Vein endothelial cell (primary cell): Measurements from ENCODE around the gene GRK2. TPM values are rescaled to one million over a fixed set of nuclear protein-coding genes. Genes with fewer than 3 reads are reported as not detected.

Experiments used
- total RNA-seq: library from RNA; depleted of rRNA; stranded (reverse); fragments of >200 nt; gene quantifications from 2 replicates; pipeline ENCODE4 v1.2.3, GENCODE V29; 2012

The GRK2 gene
- total RNA-seq = 40.5 and 46.1 TPM in 2 replicates

GRCh38 chr11:67266449-67267187, at the start of gene GRK2:
Gene GRK2 (plus strand): TSS chr11:67266473. CDS start chr11:67266700, 227 bp downstream.

GRCh38 chr11:67289226-67289650, 23.0 kb downstream of the GRK2 start, which contains the start of gene ANKRD13D:
Gene ANKRD13D (plus strand): TSS chr11:67289303. CDS start chr11:67289461, 158 bp downstream.

GRCh38 chr11:67303132-67303834, 37.0 kb downstream of the GRK2 start, which contains the start of gene SSH3:
Gene SSH3 (plus strand): TSS chr11:67303530. CDS start chr11:67303626, 96 bp downstream.

Other genes starting within 250 kb of the GRK2 start
- not detected in 2 replicates for gene SYT12, start 243.3 kb upstream of the GRK2 start, total RNA-seq
- gene RHOD, start 209.6 kb upstream of the GRK2 start, total RNA-seq = 13.4 and 13.9 TPM in 2 replicates
- 60.1 and 61.1 TPM in 2 replicates for gene KDM2A, start 147.2 kb upstream of the GRK2 start, total RNA-seq
- gene ANKRD13D, start 22.8 kb downstream of the GRK2 start, total RNA-seq = 25.5 and 38.4 TPM in 2 replicates
- gene SSH3, start 37.1 kb downstream of the GRK2 start, total RNA-seq = 11.4 and 12.1 TPM in 2 replicates
- 53.0 and 75.8 TPM in 2 replicates for gene POLD4, start 87.1 kb downstream of the GRK2 start, total RNA-seq
- gene CLCF1, start 107.1 kb downstream of the GRK2 start, total RNA-seq = 4.6 TPM in 2 replicates
- gene RAD9A, start 125.5 kb downstream of the GRK2 start, total RNA-seq = 6.7 and 8.8 TPM in 2 replicates
- gene PPP1CA, start 135.4 kb downstream of the GRK2 start, total RNA-seq = 275 and 323 TPM in 2 replicates
- gene TBC1D10C, start 137.6 kb downstream of the GRK2 start, total RNA-seq = under 0.01 and 0.19 TPM in 2 replicates
- gene CARNS1, start 149.2 kb downstream of the GRK2 start, total RNA-seq = 0.19 and 0.33 TPM in 2 replicates
- 43.0 and 44.4 TPM in 2 replicates for gene RPS6KB2, start 162.0 kb downstream of the GRK2 start, total RNA-seq
- gene PTPRCAP, start 171.2 kb downstream of the GRK2 start, total RNA-seq = 0.19 and 0.33 TPM in 2 replicates
- 139 and 168 TPM in 2 replicates for gene CORO1B, start 177.0 kb downstream of the GRK2 start, total RNA-seq
- gene GPR152, start 186.3 kb downstream of the GRK2 start, total RNA-seq = not detected in 2 replicates
- 1.9 and 3.9 TPM in 2 replicates for gene CABP4, start 188.9 kb downstream of the GRK2 start, total RNA-seq
- 24.7 and 32.0 TPM in 2 replicates for gene TMEM134, start 202.8 kb downstream of the GRK2 start, total RNA-seq
- gene AIP, start 216.6 kb downstream of the GRK2 start, total RNA-seq = 38.9 and 59.1 TPM in 2 replicates
- 7.3 and 11.4 TPM in 2 replicates for gene PITPNM1, start 238.9 kb downstream of the GRK2 start, total RNA-seq
- gene CDK2AP2, start 241.7 kb downstream of the GRK2 start, total RNA-seq = 24.2 and 24.6 TPM in 2 replicates